ENCODE data around the gene CLEC18A.
A peak's percentile ranks its signal among the peaks of the same experiment; 100 is the strongest.
"Not testable (repeated sequence)": the region's sequence is repeated elsewhere in the genome, so short reads cannot be mapped to it uniquely, and the experiment has no call there.

Gene CLEC18A

DNA sequence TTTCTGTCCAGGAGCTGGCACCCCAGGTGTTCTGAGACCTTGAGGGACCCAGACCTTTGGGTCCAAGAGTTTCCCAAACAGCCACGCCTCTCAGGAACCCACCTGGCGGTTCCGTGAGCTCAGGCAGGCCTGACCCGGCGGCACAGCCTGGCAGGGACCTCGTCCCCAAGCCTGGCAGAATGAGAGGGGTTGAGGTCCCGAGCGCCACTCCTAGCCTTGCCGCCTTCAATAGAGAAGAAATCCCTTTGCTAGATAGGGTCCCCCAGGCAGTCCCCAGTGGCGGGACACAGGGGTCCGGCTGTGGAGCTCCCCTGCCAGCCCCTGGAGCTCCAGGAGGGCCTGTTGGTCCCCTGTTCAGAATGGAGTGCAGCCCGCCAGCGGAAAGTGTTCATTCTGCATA, 10.5 kb upstream of the CLEC18A start:
- DNase-seq (ENCODE audit: low read depth) = no peak
- no peak overlapping the region for H3K4me3 ChIP-seq (ENCODE audit: low read length)
- TF ChIP-seq, protein P1, sequence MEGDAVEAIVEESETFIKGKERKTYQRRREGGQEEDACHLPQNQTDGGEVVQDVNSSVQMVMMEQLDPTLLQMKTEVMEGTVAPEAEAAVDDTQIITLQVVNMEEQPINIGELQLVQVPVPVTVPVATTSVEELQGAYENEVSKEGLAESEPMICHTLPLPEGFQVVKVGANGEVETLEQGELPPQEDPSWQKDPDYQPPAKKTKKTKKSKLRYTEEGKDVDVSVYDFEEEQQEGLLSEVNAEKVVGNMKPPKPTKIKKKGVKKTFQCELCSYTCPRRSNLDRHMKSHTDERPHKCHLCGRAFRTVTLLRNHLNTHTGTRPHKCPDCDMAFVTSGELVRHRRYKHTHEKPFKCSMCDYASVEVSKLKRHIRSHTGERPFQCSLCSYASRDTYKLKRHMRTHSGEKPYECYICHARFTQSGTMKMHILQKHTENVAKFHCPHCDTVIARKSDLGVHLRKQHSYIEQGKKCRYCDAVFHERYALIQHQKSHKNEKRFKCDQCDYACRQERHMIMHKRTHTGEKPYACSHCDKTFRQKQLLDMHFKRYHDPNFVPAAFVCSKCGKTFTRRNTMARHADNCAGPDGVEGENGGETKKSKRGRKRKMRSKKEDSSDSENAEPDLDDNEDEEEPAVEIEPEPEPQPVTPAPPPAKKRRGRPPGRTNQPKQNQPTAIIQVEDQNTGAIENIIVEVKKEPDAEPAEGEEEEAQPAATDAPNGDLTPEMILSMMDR (conservative IDR thresholded peaks at IDR 0.05; ENCODE audit: low read length) = no peak

DNA sequence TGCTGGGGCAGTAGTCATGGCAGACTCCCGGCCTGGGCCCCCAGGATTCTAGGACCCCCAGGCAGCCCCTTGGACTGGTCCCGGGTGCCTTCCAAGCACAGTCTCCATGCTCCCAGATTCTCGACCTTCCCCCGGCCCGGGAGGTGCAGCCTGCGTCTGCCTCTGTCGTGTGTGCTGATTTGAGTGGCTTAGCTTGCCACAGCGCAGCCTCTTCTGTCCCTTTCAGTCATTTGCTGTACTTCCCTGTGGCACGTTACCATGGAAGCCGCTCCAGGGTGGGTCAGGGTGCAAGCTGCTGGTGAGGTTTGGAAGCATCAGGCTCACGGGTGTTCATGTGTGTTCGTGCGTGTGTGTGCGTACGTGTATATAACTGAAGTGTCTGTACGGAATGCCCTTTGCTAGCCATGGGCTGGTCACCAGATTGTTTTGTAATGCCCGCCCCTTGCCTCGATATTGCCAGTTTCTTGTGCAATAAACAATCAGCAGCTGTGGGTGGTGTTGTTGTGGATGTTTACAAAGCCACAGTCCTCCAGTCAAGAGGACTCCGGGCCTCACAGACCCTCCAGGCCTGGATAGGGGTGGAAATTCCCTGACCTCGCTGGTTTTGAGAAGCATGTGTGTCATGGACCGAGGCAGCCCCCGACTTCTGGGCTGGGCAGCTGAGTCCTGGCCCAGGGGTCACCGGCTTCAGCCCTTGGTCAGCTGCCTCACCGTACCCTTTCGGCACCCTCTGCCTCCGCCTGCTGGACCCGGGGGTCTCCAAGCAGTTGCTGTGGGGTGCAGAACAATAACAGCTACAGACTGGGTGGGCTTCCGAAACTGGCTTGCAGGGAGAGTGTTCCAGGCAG, 9.7 kb upstream of the CLEC18A start:
- no peak overlapping the region for H3K4me3 ChIP-seq (ENCODE audit: low read length)
- TF ChIP-seq, protein P1 (conservative IDR thresholded peaks at IDR 0.05; ENCODE audit: low read length) = no peak
- DNase-seq (ENCODE audit: low read depth) = peak; percentile 68

DNA sequence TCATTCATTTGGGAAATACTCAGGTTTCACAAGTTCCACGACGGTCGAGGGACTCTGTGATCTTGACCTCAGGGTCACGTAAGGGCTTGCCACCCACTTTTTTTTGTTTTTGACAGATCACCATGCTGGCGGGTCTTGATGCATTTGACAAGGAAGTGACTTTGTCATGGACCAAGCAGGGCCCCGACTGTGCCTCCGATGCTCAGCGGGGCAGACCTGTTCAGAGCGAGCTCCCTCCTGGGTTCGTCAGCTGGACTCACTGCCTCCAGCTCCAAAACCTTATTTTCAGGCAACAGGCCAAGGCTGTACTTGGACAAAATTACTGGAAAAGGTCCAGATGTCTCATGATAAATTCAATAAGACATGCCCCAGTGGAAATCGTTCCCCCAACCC, 9.0 kb upstream of the CLEC18A start:
- no peak for DNase-seq (ENCODE audit: low read depth)
- no peak overlapping the region for H3K4me3 ChIP-seq (ENCODE audit: low read length)
- TF ChIP-seq, protein P1 (conservative IDR thresholded peaks at IDR 0.05; ENCODE audit: low read length) = no peak

DNA sequence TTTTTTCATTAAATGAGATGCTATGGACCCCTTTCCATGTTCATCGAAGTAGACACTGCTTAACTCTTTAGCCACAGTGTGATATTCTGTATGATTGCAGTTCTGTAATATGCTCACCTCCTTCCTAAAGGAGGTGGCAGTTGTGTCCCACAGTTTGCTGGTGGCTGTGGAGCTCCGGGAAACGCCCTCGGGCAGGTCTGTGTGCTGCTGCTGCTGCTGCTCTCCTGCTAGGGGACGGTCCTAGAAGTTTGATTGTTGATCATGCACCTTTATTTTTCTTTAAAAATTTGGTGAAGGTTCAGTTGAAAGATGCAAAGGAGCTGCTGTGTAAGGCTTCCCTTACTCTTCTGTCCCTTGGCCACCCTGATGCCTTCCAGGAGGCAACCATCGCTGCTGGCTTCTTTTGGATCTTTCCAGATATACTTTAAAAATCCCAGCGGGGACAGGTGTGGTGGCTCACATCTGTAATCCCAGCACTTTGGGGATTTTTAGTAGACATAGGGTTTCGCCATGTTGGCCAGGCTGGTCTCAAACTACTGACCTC, 8.4 kb upstream of the CLEC18A start:
- DNase-seq (ENCODE audit: low read depth) = no peak
- TF ChIP-seq, protein P1 (conservative IDR thresholded peaks at IDR 0.05; ENCODE audit: low read length) = no peak

DNA sequence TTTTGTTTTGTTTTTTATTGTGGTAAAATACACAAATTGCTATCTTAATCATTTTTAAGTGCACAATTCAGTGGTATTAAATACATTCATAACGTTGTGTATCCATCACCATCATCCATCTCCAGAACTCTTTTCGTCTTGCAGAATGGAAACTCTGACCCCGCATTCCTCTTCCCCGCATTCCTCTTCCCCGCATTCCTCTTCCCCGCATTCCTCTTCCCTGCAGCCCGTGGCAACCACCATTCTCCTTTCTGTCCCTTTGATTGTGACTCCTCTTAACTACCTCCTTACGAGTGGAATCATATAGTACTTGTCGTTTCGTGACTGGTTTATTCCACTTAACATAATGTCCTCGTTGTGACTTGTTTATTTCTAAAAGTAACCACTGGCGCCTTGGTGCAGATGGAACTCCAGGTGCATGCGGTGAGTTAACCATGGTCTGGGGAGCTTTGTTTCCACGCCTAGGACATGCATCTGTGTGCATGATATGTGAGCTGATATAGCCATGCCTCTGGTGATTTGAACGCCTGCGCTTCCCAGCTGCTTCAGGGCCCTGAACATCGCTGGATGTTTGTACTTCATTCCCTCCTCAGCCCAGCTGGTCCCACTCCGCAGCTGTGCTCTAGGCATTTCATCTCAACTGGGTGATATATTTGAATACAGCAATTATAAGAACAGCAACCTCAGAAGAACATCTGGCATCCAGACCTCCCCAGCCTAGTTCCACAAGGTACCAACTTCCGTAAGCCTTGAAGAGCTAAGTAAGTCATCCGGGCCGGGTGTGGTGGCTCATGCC, 7.7 kb upstream of the CLEC18A start:
- not testable (repeated sequence) for DNase-seq (ENCODE audit: low read depth); H3K4me3 ChIP-seq (ENCODE audit: low read length)

More for the DNA sequence above, 8.4 kb upstream of the CLEC18A start:
- no peak overlapping the region for H3K4me3 ChIP-seq (ENCODE audit: low read length)

DNA sequence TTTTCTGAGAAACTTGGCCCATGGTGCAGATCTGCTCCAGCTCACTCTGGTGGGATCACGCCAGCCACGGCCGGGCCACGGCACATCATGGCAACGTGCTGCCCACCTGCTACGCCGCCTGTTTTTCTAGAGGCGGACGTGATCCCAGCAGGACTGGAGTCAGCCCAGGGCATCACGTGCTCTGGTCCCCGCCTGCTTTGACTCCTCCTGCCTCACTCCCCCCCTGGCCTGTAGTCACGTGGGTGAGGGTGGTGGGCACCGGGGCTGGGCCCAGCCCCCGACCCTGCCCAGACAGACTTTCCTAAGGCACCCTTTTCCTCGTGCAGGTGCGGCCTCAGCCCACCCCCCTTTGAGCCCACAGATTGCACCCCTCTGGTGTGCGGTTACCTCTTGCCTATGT, 723 bp upstream of the CLEC18A start:
- DNase-seq (ENCODE audit: low read depth); H3K4me3 ChIP-seq (ENCODE audit: low read length): not testable (repeated sequence)

DNA sequence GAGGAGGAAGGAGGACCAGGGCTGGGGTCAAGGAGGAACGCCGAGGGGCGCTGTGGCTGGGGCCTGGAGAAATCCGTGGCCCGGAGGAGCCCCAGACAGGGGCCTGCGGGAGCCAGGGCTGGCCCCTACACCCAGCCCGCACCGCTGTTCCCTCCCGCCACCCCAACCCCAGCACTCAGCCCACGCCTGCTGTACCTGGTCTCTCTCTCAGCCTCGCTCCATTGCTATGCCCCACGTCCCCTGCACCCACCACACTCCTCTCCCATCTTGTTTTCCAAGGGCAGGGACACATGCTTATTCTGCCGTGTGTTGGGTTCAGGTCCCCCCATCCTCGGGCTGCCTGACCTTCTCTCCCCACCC, 518 bp downstream of the CLEC18A start:
- not testable (repeated sequence) for DNase-seq (ENCODE audit: low read depth); H3K4me3 ChIP-seq (ENCODE audit: low read length)

DNA sequence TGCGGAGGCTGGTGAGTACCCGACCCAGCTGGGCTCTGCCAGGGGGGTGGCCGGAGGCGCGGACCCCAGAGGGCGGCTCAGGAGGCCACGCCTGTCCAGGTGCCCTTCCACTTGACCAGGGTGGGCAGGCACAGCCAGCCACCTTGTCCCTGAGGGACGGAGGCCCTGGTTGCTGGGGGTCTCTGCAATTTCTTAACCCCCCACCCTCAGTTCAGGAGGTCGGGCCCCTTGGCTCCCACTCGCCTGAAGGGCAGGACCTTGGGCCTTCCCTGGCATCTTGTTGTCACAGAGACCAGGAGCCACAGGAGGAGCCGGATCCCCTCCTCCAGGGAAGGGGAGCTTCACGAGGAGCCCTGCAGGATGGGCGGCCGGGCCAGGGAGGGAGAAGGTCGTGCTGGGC, 982 bp downstream of the CLEC18A start:
- DNase-seq (ENCODE audit: low read depth); H3K4me3 ChIP-seq (ENCODE audit: low read length): not testable (repeated sequence)

DNA sequence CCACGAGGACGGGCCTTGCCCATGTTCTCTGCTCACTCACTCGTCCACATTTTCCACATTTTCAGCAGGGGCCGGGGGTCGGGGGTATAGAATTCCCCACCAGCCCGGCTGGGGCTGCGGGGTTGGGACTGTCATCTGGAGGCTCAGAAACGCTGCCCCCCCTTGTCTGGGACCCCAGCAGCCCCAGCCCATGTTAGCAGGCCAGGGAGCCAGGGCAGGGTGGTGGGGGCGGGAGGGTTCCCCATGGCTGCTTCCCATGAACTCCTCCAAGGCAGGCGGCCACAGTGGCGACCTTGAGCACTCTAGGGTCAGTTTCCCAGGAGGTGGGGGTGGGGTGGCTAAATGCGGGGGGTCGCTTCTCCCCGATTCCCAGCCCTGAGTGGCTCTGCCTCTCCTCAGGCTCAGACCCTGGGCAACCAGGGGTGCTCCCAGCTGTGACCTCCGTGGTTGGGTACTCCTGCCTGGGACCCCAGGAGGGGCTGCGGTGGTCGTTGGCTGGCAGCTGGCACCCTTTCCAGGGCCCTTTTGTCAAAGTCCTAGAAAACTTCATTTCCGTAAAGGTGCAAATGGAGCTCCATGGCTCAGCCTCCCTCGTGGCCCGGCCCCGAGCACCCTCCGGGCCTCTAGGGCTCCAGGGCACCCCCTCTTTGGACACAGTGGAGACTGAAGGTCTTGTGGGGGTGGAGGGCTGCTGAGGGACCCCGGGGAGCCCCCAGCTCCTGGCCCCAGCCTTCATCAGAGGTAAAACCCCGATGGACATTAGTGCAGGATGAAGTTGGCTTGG, 1.6 kb downstream of the CLEC18A start:
- DNase-seq (ENCODE audit: low read depth); H3K4me3 ChIP-seq (ENCODE audit: low read length): not testable (repeated sequence)

DNA sequence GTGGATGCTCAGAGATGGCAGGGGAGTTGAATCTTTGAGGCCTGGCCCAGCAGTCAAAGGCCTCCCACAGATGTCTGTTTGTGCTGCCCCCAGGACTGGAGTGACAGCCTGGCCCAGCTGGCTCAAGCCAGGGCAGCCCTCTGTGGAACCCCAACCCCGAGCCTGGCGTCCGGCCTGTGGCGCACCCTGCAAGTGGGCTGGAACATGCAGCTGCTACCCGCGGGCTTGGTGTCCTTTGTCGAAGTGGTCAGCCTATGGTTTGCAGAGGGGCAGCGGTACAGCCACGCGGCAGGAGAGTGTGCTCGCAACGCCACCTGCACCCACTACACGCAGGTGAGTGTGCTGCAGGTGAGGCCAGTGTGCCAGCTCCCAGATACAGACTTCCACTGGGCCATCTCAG, 3.1 kb downstream of the CLEC18A start:
- not testable (repeated sequence) for DNase-seq (ENCODE audit: low read depth); H3K4me3 ChIP-seq (ENCODE audit: low read length)

DNA sequence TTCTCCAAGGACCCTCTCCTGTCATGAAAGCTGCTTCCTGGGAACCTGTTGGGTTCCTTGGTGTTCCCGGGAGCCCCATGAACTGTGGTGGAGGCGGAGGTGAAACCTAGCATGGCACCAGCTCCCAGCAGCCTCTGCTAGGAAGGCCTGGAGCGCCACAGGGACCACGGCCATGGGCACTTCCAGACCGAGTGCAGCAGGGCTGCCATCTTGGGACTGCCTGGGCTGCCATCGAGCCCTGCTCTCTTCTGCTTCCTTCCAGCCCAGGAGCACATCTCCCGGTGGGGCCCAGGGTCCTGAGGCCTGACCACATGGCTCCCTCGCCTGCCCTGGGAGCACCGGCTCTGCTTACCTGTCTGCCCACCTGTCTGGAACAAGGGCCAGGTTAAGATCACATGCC, 12.2 kb downstream of the CLEC18A start:
- DNase-seq (ENCODE audit: low read depth); H3K4me3 ChIP-seq (ENCODE audit: low read length): not testable (repeated sequence)

DNA sequence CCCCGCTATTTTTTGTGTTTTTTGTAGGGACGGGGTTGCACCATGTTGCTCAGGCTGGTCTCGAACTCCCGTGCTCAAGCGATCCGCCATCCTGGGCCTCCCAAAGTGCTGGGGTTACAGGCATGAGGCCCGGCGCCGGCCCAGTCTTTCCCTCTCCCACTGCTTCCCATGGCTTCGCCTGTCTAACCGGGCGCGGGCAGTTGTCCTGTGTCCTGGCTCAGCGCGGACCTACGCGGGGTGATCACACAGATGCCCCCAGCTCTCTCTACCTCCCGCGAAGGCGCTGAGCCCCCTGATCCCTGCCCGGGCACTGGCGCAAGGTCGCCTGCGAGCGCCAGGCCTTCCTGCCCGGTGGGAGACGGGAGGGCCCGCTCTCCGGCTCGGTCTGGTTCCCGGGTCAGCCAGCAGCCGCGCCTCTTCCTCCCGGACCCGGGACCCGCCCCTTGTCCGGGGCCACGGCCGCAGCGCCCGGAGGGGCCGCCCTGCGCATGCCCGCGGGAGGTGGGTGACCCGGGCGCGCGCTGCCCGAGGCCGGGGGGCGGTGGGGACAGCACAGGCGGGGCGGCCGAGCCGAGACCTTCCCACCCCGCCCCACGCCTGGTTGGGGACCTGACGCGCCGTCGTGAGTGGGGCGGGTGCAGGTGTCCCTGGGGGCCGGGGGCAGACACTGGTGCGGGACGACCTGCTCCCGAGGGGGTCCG, 14.0 kb downstream of the CLEC18A start:
- H3K4me3 ChIP-seq (ENCODE audit: low read length) = peak overlapping the region; percentile 41
- peak; percentile 29 for DNase-seq (ENCODE audit: low read depth)

DNA sequence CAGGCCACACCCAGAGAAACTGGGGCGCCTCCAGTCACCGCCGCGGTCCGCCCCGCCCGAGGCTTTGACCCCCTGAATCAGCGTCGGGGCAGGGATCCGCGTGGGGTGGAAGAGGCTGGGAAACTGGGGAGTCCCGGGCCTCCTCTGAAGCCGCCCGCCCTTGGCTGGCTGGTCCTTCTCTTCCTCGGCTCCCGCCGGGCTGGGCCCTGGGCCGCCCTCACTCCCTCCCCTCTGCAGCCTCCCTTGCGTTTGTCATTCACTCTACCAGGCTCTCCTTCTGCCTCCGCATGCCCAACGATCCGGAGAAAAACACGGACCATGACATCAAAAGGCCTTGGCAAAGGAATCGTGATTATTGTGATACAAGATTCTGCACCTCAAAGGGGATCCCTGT, 14.5 kb downstream of the CLEC18A start:
- not testable (repeated sequence) for DNase-seq (ENCODE audit: low read depth); H3K4me3 ChIP-seq (ENCODE audit: low read length)

Measured in AG10803 (cell line).